ENCODE measurements around the gene SPAG8.

The SPAG8 gene

DNA sequence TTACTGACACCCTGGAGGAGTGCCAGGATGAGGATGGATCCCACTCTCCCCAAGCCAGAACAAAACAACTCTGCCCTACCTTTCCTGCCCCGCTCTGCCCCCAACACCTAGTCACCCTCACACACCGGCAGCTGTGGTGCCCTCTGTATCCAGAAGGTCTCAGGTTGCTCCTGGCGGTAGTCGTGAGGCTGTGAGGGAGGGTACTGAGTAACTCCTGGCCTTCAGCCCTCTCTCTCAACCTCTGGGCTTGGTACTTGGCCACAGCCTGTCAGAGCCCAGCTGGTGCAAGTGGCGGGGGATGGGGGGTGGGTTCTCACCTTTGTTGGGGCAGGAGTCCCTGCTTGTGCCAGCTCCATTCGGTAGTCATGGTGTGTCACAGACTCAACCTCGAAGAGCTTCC lies 1.9 kb downstream of the SPAG8 start:
- DNase-seq (ENCODE audit: low spot score): no peak

DNA sequence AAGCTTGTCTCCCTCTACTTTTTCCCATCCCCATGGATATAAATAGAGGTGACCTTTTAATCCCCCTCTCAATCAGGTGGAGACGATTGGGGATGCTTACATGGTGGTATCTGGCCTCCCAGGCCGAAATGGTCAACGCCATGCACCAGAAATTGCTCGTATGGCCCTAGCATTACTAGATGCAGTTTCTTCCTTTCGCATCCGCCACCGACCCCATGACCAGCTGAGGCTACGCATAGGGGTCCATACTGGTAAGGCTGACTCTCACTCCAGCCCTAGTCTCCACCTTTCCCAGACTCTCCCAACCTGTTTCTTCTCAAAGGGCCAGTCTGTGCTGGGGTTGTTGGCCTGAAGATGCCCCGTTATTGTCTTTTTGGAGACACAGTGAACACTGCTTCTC lies 3.6 kb downstream of the SPAG8 start:
- DNase-seq (ENCODE audit: low spot score): no peak

DNA sequence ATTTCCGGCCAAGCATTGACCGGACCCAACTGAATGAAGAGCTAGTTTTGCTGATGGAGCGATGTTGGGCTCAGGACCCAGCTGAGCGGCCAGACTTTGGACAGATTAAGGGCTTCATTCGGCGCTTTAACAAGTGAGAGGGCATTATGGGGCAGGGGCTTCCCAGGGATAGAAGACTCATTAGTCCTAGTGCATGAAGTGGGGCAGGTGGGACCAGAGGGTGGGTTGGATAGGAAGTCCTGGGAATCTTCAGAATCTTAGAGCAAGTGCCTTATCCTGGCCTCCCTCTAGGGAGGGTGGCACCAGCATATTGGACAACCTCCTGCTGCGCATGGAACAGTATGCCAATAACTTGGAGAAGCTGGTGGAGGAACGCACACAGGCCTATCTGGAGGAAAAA lies 6.0 kb downstream of the SPAG8 start:
- no peak for DNase-seq (ENCODE audit: low spot score)

DNA sequence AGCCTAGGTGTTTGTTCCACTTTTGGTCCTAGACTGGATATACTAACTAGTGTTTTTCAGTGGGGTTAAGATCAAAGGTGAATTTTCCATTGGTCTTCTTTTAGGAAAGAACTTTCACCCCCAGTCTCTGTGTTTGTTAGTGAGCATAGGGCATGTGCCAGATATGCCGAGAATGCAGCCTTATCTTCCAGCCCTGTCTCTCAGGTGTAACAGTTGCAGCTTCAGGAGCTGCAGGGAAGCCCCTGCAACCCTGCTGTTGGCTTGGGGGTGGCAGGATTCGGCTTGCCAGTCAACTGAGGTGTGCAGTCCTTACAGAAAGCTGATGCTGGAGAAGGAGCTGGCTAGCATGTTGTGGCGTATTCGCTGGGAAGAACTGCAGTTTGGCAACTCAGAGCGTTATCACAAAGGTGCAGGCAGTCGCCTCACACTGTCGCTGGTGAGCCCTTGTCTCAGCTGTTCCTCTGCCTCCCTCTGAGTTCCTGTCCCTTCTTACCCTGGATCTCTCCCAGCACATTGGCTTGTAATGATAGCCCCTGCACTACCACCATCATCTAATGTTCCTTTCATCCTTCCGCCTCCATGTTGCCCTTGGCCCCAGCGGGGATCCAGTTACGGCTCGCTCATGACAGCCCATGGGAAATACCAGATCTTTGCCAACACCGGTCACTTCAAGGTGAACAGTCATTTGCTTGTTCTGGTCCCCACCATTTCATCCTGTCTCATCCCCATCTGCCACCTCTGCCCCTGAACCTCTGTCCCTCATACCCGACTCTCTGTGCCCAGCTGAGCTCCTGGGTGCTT lies 10.5 kb downstream of the SPAG8 start:
- no peak for DNase-seq (ENCODE audit: low spot score)

DNA sequence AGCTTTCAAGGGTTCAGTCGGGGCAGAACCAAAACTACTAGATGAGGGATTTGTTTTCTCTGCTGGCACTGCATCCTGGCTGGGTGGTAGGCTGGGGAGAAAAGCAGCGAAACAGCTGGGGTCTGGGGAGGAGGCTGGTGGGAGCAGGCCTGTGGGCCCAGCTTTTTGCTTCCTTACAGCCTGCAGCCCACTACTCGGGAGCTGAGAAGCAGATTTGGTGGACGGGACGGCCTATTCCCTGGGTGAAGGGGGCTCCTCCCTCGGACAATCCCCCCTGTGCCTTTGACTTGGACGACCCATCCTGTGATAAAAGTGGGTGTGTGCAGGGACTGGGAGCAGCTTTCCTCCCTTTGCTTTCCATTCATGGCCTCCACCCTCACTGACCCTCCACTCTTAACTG lies 11.5 kb downstream of the SPAG8 start:
- no peak for DNase-seq (ENCODE audit: low spot score)

DNA sequence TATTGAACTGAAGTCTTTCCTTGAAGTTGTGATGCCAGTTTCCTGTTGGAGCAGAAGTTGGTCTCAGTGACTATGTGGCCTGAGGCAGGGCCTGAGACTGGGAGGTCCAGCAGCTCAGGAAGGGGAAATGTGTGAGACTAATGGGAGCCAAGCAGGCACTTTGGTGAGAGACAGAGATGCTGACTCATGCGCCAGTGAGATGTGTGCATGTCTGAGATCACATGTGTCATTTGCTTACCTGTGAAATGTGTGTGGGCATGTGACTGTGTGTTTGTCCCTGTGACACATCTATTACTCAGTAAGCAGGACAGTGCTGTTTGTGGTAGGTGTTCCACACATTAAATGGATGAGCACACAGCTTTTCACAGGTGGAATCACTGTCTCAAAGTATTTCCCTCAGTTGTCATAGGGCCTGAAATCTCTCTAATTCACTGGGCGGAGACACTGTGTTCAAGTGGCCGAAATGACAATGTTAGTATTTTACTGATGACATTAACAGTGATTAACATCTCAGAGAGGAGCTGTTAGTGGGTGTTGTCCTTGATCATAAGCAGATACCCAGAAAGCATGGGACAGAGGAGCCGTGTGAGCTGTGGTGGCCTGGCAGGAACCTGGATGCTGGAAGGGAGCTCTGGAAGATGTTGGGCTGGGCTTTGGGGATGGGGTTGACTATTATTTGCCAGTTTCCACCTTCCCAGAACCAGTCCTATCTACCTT lies 13.2 kb downstream of the SPAG8 start:
- peak; percentile 23 for DNase-seq (ENCODE audit: low spot score)

DNA sequence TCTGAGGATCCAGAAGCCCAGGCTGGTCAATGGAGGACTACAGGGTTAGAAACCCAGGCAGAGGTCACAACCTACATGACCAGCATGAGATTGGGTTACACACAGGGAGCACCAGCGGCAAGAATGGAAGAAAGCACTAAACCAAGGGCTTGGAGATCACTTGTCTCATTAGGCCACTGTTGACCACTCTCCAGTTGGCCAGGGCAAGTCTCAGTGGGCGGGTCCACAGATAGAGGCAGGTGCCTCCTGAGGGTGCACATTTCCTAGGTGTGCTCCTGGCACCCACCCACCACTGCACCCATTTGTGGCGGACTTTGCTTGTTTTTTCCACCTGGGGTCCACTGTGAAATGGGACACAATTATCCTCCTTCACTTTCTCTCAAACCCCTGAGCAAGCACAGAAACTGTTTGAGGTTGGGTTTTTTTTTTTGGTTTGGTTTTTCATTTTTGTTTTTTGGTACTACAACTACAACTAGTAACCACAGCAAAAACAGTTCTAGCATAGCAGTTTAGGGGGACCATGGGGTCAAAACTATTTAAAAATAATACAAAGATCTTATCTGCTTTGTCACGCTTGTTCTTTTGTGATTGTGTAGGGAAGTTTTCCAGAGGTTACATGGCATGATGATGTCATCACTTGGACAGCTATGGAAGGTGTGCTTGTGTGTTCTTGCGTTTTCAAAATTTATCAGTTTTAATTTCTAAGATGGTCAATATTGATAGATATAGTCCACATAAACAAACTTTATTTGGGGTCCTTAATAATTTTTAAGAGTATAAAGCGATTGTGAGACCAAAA lies 14.6 kb downstream of the SPAG8 start:
- DNase-seq (ENCODE audit: low spot score): no peak

DNA sequence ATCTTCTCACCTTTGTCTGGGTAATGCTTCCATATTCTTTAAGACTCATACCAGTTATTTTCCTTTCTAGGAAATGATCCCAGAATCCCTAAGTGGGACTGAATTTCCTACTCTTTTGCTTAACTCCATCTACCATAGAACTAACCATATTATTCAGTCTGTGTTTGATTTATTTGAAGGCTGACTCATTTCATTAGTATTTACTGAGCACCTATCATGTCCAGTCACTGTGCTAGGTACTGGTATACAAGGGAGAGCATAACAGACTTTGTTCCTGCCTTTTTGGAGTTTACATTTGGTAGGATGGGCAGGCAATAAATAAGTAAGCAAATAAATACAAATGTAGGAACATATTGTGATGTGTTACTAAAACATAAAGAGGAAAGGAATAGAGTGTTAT lies 16.4 kb downstream of the SPAG8 start:
- no peak for DNase-seq (ENCODE audit: low spot score)

DNA sequence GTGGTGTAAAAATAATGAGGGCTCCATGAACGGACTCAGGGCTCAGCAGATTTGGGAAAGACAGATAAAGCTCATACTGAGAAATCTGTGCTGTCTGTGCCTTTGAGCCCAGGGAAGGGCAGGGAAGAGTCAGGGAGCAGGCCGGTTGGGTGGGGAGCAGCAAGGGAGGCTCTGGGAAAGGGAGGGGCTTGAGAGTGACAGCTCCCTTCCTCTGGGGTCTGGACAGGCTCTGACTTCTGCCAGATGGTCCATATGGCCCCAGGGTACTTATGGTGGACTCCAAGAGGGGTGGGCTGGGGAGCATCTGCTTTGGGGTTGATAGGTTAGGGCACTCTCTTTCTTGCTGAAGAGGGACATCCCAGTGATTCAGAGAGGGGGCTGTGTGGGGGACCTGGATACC lies 18.6 kb downstream of the SPAG8 start:
- DNase-seq (ENCODE audit: low spot score): no peak

DNA sequence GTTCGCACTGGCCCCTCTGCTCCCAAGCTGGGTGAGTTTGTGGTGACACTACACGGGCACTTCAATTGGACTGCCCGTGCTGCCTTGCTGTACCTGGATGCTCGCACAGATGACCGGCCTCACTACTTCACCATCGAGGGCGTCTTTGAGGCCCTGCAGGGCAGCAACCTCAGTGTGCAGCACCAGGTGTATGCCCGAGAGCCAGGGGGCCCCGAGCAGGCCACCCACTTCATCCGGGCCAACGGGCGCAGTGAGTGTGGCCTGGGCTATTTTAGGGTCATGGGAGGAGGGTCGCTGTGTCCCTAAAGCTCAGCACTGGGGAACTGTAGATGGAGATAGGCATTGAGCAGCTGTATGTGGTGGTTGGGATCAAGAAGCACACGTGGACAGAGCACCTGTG lies 19.2 kb downstream of the SPAG8 start:
- no peak for DNase-seq (ENCODE audit: low spot score)

DNA sequence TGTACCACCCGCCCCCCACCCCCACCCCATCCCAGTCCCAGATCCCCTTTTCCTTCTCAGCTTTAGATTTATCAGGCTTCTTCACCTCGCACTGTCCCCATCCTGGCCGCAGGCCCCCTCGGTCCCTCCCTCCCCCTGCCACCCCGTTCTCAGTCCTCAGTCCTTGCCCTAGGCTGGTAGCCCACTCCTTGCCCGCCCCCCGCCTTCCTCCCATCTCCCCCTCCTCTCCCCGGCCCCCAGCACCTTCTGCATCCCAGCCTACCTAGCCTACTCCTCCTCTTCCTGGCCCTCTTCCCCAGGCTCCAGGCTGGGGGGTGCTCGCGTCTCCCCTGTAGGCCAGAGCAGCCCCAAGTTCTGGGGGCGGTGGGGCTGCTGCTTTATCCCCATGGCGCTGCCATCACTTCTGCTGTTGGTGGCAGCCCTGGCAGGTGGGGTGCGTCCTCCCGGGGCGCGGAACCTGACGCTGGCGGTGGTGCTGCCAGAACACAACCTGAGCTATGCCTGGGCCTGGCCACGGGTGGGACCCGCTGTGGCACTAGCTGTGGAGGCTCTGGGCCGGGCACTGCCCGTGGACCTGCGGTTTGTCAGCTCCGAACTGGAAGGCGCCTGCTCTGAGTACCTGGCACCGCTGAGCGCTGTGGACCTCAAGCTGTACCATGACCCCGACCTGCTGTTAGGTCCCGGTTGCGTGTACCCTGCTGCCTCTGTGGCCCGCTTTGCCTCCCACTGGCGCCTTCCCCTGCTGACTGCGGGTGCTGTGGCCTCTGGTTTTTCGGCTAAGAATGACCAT lies 19.8 kb downstream of the SPAG8 start:
- DNase-seq (ENCODE audit: low spot score): no peak

DNA sequence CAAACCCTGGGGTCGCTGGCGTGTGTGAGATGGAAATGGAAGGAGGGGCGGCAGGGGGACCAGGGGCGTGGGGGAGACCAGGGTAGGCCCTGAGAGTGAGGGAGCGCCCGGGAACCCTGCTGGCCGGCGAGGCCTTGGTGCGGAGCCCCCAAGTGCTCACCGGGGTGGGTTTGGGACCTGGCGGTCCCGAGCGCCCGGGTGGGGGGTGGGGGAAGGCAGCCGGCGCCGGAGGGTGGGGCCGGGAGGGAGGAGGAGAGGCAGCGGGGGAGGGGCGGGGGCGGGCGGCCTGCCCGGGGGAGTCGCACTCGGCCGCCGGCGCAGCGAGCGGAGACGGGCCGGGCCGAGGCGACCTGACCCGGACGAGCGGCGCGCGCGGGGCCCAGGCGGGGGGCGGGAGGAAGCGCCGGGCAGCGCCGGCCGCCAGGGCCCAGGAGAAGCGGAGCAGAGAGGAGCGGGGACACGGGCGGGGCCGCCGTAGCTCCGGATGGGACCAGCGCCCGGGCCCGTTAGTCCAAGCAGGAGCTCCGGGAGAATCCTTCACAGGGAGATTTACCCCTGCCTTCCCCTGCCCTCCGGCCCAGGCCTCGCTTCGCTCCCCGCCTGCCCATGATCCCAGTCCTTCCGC lies 20.7 kb downstream of the SPAG8 start, which contains the start of gene NPR2:
Gene NPR2, plus strand, starts transcription at position 295 of the 625 bp plus-strand sequence. CDS start 818 bp downstream, outside the sequence.
- DNase-seq (ENCODE audit: low spot score): no peak

DNA sequence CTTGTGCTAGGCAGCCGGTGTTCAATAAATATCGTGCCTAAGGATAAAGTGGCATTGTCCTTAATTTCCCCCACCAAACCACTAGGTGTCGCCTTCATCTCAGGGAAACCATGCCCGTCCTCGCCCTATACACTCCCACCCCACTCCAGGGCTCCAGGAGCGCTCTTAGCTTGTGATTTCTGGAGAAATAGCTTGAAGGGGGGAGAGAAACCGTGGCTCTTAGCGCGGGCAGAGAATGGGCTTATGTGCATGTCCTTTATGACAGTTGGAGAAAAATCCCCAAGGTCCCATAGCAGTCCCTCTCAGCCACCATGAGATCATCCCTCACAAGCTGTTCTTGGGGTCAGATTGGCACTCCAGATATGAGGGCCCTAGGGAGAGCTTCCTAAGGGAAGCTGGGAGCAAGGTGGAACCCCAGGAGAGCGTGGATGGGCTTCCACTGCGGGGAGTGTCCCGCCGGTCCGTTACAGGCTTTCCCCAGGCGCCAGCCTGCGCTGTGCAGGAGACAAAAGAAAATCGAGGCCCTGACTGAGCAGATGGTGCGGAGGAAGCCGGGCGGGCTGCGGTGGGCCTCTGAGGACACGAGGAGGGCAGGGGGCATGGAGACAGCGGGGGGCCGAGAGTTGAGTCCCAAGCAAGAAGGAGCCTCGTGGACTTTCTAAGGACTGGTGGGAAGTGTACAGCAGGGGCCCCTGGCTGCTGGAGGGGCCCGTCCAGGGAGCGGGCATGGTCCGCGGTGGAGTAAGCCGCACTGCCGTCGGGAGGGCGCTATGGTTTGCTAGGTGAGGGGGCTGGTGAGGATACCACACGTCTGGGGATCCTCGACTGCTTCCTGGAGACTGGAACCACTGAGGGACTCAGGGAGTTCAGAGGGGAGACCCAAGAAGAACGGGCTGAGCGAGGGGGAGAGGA lies 21.4 kb downstream of the SPAG8 start:
- DNase-seq (ENCODE audit: low spot score): peak; percentile 72

DNA sequence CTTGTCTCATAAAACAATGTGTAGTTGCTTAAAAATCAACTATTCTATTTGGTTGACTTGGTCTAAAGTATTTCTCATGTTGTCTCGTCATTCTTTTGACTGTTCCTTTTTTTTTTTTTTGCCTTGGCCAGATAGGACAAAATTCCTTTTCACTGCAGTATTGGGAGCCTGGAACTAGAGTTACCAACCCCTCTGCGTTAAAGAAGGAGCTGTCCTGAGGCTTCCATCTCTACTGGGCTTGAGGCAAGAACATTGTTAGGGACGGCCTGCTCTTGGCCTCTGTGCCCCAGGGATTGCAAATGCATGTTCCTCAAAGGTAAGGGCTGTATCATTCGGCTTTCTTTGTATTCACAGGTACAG lies 22.1 kb downstream of the SPAG8 start:
- DNase-seq (ENCODE audit: low spot score): no peak

DNA sequence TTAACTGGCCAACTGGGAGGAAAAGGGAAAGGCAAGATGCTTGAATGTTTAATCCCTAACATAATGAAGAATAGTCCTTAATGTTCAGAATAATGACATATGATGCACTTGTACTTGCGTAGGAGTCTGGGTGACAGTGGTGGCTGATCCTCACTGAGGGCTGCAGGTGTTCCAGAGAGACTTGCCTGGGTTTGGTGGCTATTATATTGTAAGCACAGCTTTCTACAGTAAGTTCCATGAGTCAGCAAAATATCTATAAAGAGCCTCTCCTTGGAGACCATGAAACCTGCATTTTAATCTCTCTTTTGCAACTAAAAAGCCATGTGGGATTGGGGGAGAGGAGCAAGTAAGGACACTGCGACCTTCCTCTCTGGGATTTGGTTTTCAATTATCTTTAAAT lies 22.5 kb downstream of the SPAG8 start:
- no peak for DNase-seq (ENCODE audit: low spot score)

DNA sequence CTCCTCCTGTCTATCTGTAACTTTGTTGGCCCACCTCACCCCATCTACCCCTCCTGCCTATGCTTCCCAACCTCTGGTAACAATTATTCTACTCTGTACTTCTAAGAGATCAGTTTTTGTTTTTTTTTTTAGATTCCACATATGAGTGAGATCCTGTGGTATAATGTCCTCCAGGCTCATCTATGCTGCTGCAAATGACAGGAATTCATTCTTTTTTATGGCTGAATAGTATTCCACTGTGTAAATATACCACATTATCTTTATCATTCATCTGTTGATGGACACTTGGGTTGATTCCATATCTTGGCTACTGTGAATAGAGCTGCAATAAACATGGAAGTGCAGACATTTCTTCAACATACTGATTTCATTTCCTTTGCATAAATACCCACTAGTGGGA lies 28.6 kb downstream of the SPAG8 start:
- no peak for DNase-seq (ENCODE audit: low spot score)

DNA sequence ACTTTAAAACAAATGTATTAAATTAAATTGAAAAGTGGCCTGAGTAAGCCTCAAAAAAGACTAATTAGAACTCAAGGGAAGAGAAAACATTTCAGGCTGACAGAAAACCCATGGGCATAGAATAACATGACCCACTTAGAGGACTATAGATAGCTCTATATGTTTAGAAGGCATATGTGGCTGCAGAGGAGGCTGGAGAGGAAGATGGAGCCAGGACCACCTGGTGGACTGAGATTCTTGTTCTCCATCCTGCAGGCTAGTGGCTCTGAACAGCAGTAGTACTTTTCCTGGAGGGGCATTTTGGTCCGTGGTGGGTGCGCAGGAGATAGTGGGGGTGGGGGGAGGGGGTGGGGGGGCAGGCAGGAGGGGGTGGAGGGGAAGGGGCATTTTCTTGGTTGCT lies 31.0 kb downstream of the SPAG8 start:
- DNase-seq (ENCODE audit: low spot score): no peak

DNA sequence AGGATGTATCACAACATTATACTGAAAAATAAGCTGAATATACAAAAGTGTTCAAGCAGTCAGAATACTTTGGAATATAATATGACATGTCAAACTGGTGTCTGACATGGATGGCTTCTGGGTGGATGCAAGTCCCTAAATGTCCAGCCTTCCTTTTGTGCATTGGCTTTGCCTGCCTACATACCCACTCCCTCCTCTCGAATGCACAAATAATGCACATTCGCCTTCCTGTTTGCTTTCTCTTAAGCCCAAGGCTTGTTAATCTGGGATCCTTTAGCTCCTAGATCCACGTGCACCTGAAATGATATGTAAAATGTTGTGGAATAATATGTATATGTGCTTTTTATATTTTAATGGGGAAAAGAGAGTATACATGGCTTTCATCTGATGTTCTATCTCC lies 33.6 kb downstream of the SPAG8 start:
- DNase-seq (ENCODE audit: low spot score): no peak

DNA sequence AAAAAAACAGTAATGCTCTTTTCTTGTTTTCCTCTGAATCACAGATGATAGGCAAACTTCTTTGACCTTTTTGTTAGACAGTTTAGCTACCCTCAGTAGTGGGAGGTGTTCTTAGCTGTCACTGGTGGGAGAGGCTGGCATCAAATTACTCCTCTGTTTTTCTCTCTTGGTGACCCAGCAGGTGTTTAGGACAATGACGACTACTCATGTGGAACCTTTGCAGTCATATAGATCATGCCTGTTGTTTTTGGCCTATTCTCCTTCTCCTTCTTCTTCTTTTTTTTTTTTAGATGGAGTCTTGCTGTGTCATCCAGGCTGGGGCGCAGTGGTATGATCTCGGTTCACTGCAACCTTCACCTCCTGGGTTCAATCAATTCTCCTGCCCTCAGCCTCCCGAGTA lies 36.0 kb downstream of the SPAG8 start:
- DNase-seq (ENCODE audit: low spot score): no peak

DNA sequence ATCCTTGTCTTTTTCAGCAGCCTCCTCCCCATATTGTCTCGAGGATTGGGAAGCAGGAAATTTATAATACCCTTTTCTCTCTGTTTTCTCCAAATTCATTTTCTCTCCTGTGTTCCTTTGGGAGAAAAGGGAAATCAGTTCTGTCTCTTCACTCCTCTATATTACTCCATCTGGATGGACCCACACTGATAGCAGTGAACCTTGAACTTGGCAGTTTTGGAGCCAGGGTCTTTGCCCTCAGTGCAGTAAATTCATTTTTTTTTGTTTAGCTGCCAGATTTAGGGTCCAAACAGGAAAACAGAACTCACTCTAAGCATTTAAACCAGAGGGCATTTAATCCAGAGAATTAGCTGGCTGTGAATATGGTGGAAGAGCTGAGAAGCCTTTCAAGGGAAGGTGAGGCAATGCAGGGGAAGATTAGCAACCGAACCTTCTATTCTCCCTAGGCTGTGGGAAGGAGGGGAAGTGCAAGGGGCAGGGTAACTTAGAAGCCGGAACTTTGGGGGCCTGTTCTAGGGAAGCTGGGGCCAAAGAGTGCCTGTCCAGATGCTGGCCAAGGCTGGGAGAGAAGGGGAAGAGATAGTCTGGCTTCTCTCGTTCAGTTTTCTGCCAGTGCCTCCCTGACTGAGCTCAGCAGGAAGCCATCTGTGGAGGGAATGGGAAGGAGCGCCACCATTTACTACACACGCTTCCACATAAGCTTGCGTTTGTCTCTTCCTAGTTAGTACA lies 37.0 kb downstream of the SPAG8 start:
- no peak for DNase-seq (ENCODE audit: low spot score)
